Renal pelvis (tissue), 4 donors: ENCODE results near the gene GPR37. TPM values are rescaled to one million over a fixed set of nuclear protein-coding genes. Genes with fewer than 3 reads are reported as not detected.

ENCODE experiments used
- DNase-seq: peaks from one replicate; pipeline ENCODE4 v3.0.0-alpha.2; 2013
- polyA plus RNA-seq, 3 donors: library from polyadenylated mRNA; unstranded; fragments of 120-200 nt; gene quantifications; one replicate each; pipeline ENCODE4 v1.2.1, GENCODE V29; 2013; ENCODE audit not compliant: insufficient read length in 3 of 3

Gene GPR37
- polyA plus RNA-seq, 3 donors, result 0.70 to 1.7 (median 1.1) TPM

- no peak for DNase-seq
Measured at GRCh38 chr7:124738639-124739038, 27.0 kb downstream of the GPR37 start.

GRCh38 chr7:124737760-124738300, 27.8 kb downstream of the GPR37 start:
- no peak for DNase-seq

- no peak for DNase-seq
Measured at GRCh38 chr7:124728610-124729009, 37.0 kb downstream of the GPR37 start.

GRCh38 chr7:124724507-124725192, 40.9 kb downstream of the GPR37 start:
- no peak for DNase-seq

- no peak for DNase-seq
Measured at GRCh38 chr7:124724079-124724478, 41.5 kb downstream of the GPR37 start.

- DNase-seq, result no peak
Measured at GRCh38 chr7:124723012-124723411, 42.6 kb downstream of the GPR37 start.

GRCh38 chr7:124722292-124722691, 43.3 kb downstream of the GPR37 start:
- DNase-seq, result no peak

GRCh38 chr7:124720195-124720594, 45.4 kb downstream of the GPR37 start:
- no peak for DNase-seq

GRCh38 chr7:124718032-124718766, 47.4 kb downstream of the GPR37 start:
- no peak for DNase-seq

GRCh38 chr7:124716894-124717293, 48.7 kb downstream of the GPR37 start:
- DNase-seq, result no peak

GRCh38 chr7:124713086-124713485, 52.5 kb downstream of the GPR37 start:
- DNase-seq, result no peak

GRCh38 chr7:124712017-124712416, 53.6 kb downstream of the GPR37 start:
- no peak for DNase-seq

GRCh38 chr7:124702385-124702784, 63.2 kb downstream of the GPR37 start:
- DNase-seq, result no peak

- DNase-seq, result no peak
Measured at GRCh38 chr7:124701955-124702354, 63.6 kb downstream of the GPR37 start.

- no peak for DNase-seq
Measured at GRCh38 chr7:124700655-124701054, 64.9 kb downstream of the GPR37 start.

- DNase-seq, result no peak
Measured at GRCh38 chr7:124698964-124699363, 66.6 kb downstream of the GPR37 start.

- DNase-seq, result no peak
Measured at GRCh38 chr7:124697746-124698145, 67.8 kb downstream of the GPR37 start.

Other genes with a start within 250 kb of the GPR37 start
- gene POT1, start 164.0 kb upstream of the GPR37 start, polyA plus RNA-seq, result 10 to 100 TPM; 39.5 to 41.2 (median 40.0) TPM